ENCODE data around the gene ARHGEF25. TPM values are rescaled to one million over a fixed set of nuclear protein-coding genes. Genes with fewer than 3 reads are reported as not detected.

Gene ARHGEF25
- total and polyA plus RNA-seq, 2 of the 13 experiments (the other 11 are each of a cell fraction or from before 2014, with no cell fraction given), result 11.5 to 12.5 TPM

DNA sequence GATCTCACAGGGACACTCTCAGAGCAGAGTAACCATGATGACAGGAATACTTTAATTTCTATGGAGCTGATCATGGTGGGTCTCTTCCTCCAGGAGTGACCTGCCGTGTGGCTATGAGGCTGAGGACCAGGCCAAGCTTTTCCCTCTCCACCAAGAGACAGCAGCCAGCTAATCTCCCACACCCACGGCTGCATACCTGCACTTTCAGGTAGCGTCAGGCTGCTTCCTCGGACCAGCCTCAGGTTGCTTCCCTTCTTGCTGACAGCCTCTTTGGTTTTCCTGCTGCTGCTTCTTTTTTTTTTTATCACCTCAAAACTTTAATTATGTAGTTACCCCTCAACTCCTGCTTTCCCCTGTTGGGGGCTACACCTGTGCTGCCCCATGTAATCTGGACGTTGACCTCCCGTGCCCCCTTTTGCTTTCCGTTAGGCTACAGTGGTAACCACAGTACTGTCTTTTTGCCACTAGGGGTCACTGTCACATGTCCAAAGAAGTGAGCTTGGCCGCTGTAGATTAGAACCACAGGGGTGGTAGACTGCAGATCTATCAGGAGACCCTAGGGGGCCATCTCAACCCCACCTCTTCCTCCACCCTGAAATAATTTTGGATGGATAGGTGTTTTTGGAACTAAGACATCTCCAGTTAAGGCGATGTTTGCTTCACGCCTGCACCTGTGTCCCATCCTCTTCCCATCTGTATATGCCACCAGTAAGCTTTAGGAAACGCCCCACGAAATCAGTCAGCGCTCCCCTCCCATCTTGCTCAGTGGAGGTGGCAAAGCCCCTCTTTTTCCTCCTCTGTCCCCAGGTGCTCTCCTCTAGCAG is 28.0 kb upstream of the ARHGEF25 start (continued):
- TF ChIP-seq, protein P1, sequence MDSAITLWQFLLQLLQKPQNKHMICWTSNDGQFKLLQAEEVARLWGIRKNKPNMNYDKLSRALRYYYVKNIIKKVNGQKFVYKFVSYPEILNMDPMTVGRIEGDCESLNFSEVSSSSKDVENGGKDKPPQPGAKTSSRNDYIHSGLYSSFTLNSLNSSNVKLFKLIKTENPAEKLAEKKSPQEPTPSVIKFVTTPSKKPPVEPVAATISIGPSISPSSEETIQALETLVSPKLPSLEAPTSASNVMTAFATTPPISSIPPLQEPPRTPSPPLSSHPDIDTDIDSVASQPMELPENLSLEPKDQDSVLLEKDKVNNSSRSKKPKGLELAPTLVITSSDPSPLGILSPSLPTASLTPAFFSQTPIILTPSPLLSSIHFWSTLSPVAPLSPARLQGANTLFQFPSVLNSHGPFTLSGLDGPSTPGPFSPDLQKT (CRISPR knock-in tag; IDR thresholded peaks at IDR 0.05; ENCODE audit: borderline replicate concordance), result no peak
- TF ChIP-seq GLI4 (CRISPR knock-in tag; IDR thresholded peaks at IDR 0.05; ENCODE audit: borderline replicate concordance) (no peak), ZNF788 (CRISPR knock-in tag; IDR thresholded peaks at IDR 0.05; ENCODE audit: borderline replicate concordance) (no peak), TOPORS (CRISPR knock-in tag; IDR thresholded peaks at IDR 0.05) (no peak), GATAD1 (CRISPR knock-in tag; IDR thresholded peaks at IDR 0.05) (no peak), ZBTB42 (CRISPR knock-in tag; IDR thresholded peaks at IDR 0.05) (no peak), ZNF282 (IDR thresholded peaks at IDR 0.05; ENCODE audit: partially characterized antibody) (no peak), ZNF629 (CRISPR knock-in tag; conservative IDR thresholded peaks at IDR 0.05) (no peak), TAF15 (IDR thresholded peaks at IDR 0.05; ENCODE audit: low read depth, low read length, poor library complexity, severe bottlenecking) (no peak), GATAD2A (CRISPR knock-in tag; IDR thresholded peaks at IDR 0.05) (peak; percentile 52; the same call in 1 of the 2 replicates), HNF4G (IDR thresholded peaks at IDR 0.05; ENCODE audit: borderline replicate concordance, low read depth, low read length) (peak; percentile 40; the same call in 1 of the 2 replicates), HNF4G (CRISPR knock-in tag; IDR thresholded peaks at IDR 0.05; ENCODE audit: borderline replicate concordance, low read depth) (0 out of 2 replicates have a peak, but pooled peaks have one; percentile 43), MED8 (CRISPR knock-in tag; IDR thresholded peaks at IDR 0.05; ENCODE audit: insufficient replicate concordance) (no peak), ZEB1 (IDR thresholded peaks at IDR 0.05; ENCODE audit: insufficient replicate concordance, low read depth) (peak; percentile 43), HHEX (CRISPR knock-in tag; IDR thresholded peaks at IDR 0.05) (no peak), RAD21 (CRISPR knock-in tag; IDR thresholded peaks at IDR 0.05) (peak; percentile 90), SRY (CRISPR knock-in tag; IDR thresholded peaks at IDR 0.05) (no peak), CBX1 (IDR thresholded peaks at IDR 0.05; ENCODE audit: low read depth) (no peak), DMAP1 (CRISPR knock-in tag; IDR thresholded peaks at IDR 0.05) (no peak), MED1 (CRISPR knock-in tag; IDR thresholded peaks at IDR 0.05) (peak; percentile 50)
- TF ChIP-seq, protein P2, sequence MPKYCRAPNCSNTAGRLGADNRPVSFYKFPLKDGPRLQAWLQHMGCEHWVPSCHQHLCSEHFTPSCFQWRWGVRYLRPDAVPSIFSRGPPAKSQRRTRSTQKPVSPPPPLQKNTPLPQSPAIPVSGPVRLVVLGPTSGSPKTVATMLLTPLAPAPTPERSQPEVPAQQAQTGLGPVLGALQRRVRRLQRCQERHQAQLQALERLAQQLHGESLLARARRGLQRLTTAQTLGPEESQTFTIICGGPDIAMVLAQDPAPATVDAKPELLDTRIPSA (CRISPR knock-in tag; IDR thresholded peaks at IDR 0.05; ENCODE audit: borderline replicate concordance), result no peak
- TF ChIP-seq, protein P3, sequence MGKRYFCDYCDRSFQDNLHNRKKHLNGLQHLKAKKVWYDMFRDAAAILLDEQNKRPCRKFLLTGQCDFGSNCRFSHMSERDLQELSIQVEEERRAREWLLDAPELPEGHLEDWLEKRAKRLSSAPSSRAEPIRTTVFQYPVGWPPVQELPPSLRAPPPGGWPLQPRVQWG (CRISPR knock-in tag; IDR thresholded peaks at IDR 0.05; ENCODE audit: borderline replicate concordance, low read depth), result no peak
- TF ChIP-seq, protein P4, sequence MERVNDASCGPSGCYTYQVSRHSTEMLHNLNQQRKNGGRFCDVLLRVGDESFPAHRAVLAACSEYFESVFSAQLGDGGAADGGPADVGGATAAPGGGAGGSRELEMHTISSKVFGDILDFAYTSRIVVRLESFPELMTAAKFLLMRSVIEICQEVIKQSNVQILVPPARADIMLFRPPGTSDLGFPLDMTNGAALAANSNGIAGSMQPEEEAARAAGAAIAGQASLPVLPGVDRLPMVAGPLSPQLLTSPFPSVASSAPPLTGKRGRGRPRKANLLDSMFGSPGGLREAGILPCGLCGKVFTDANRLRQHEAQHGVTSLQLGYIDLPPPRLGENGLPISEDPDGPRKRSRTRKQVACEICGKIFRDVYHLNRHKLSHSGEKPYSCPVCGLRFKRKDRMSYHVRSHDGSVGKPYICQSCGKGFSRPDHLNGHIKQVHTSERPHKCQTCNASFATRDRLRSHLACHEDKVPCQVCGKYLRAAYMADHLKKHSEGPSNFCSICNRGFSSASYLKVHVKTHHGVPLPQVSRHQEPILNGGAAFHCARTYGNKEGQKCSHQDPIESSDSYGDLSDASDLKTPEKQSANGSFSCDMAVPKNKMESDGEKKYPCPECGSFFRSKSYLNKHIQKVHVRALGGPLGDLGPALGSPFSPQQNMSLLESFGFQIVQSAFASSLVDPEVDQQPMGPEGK (CRISPR knock-in tag; IDR thresholded peaks at IDR 0.05), result peak; percentile 61; the same call in 1 of the 2 replicates
- TF ChIP-seq, protein P5, sequence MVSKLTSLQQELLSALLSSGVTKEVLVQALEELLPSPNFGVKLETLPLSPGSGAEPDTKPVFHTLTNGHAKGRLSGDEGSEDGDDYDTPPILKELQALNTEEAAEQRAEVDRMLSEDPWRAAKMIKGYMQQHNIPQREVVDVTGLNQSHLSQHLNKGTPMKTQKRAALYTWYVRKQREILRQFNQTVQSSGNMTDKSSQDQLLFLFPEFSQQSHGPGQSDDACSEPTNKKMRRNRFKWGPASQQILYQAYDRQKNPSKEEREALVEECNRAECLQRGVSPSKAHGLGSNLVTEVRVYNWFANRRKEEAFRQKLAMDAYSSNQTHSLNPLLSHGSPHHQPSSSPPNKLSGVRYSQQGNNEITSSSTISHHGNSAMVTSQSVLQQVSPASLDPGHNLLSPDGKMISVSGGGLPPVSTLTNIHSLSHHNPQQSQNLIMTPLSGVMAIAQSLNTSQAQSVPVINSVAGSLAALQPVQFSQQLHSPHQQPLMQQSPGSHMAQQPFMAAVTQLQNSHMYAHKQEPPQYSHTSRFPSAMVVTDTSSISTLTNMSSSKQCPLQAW (CRISPR knock-in tag; IDR thresholded peaks at IDR 0.05), result peak; percentile 58; the same call in 1 of the 2 replicates
